CD4-positive, alpha-beta T cell treated with Interferon gamma for 1 hour (primary cell): ENCODE measurements around the gene FRMPD4.

ENCODE experiments used
- DNase-seq: peaks from one replicate; pipeline ENCODE4 v3.0.0-alpha.2; 2020

FRMPD4 gene

GRCh38 chrX:12374286-12374685 is 236.0 kb downstream of the FRMPD4 start:
- DNase-seq = no peak

- DNase-seq = no peak
Measured at GRCh38 chrX:12378253-12378652, 240.0 kb downstream of the FRMPD4 start.

DNA sequence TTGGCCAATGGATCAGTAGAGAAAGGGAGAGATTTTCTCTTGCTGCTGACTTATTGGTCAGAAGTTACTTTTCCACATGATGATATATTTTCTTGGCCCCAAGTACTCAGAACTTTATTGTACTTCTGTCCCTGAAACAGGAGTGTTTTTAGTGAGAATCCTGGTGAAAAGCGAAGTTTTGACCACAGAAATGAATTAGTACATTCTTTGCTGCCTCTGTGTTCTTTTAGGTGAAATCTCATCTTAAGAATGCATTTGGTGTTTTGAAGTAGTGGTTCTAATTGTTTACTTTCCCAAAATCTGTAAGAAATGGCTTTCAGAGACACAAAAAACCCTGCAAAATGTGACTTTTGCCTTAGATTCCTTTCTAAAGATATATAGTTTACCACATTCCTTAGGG is 240.4 kb downstream of the FRMPD4 start:
- DNase-seq = no peak

DNA sequence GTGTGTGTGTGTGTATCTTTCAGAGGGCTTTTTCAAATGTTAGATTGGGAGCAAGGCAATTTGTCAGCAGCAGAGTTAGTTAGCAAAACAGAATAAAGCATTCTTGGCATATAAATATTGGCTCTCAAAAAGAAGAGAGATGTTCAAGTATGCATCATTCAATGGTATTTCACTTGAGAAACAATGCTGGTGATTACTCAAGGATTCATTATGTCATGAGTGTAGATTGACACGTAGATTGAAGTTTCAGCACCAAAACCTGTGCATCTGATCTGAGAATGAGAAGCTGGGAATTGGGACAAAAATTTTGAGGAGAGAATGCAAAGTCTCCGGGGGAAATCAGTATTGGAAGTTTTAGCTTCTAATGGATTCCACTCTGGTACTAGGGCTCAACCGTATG is 241.4 kb downstream of the FRMPD4 start:
- no peak for DNase-seq

GRCh38 chrX:12383196-12383595 is 244.9 kb downstream of the FRMPD4 start:
- DNase-seq = no peak

DNA sequence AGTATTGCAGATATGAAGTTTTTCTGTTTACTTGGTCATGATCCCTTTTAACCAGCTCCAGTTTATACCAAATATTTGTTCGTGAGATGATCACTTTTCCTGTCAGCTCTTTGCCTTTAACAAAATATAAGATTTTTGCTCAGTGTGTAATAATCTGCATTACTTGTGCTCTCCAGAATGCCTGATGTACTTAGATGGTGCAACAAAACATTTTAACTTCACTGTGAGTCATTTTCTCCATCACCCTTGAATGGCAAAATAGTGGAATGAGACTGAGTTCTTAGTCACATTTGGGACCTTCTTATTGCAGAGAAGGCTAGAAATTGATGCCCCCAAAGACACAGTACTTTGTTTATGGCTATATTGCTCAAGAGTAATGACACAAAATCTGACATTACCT is 252.0 kb downstream of the FRMPD4 start:
- DNase-seq = no peak

DNA sequence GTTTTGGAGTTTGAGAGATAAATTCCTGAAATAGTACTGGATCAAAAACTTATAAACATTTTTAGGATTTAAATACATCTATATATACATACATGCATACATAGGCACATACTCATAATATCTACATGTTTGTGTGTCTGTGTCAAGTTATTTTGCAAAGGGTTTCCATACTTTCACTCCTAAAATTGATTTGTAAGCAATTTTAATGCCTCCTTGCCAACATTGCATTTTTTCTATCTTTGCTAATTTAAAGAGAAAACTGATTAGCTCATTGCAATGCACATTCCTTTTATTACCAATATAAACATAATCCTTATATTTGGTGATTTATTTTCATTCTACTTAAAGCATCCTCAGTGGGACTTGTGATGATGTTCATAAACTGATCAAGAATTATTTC is 258.3 kb downstream of the FRMPD4 start:
- no peak for DNase-seq

DNA sequence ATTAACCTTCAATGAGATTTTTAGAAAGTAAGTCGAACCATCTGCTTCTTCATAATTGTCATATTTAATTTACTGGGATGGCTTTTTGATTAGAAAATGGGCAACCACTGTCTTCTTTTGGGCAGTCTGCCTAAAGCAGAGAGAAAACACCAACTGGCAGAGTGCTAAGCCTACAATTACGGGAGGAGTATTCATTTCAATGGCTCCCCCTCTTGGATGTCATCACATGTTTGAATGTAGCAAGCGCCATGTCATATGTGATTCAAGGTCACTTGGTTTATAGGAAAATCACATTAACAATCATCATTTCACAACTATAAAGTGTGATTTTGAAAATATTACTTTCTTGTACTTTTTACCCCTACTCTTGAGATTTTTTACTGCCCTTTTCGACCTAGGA is 261.9 kb downstream of the FRMPD4 start:
- no peak for DNase-seq

- DNase-seq = no peak
Measured at GRCh38 chrX:12401252-12401651, 263.0 kb downstream of the FRMPD4 start.

- no peak for DNase-seq
Measured at GRCh38 chrX:12403474-12404082, 265.3 kb downstream of the FRMPD4 start.

DNA sequence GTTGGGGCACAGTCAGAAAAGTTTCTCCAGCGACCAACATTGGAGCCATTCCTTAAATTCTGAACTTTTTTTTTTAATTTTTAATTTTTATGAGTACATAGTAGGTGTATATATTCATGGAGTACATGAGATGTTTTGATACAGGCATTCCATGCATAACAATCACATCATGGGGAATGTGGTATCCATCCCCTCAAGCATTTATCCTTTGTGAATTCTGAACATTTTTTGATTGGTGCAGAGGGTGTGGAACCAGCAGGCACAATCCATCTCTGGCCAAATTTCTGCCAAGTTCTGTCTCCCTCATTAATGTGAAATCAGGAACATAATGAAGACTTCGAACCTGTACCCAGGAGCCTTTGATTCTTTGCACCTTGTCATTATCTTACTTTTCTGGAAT is 267.0 kb downstream of the FRMPD4 start:
- no peak for DNase-seq

- DNase-seq = no peak
Measured at GRCh38 chrX:12410523-12410922, 272.2 kb downstream of the FRMPD4 start.

- no peak for DNase-seq
Measured at GRCh38 chrX:12411831-12412230, 273.6 kb downstream of the FRMPD4 start.

GRCh38 chrX:12412561-12412960 is 274.3 kb downstream of the FRMPD4 start:
- no peak for DNase-seq

DNA sequence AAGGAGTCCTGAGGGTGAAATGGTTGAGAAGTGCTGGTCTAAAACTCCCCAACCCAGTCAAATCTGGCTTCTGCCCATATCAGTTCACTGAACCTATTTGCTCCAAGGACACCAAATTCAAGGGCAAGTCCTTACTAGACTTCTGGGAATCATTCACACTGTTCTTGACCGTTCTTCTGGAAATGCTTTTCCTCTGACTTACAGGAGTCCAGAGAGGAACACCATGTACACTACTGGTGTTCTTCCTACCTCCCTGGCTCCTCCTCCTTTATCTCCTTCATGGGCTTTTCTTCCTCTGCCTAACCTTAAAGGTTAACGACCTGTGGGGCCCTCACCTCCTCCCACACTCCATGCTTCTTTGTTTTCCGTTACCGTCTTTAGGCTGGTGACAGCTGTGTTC is 281.3 kb downstream of the FRMPD4 start:
- no peak for DNase-seq

GRCh38 chrX:12421918-12422317 is 283.6 kb downstream of the FRMPD4 start:
- DNase-seq = no peak

GRCh38 chrX:12423346-12423745 is 285.1 kb downstream of the FRMPD4 start:
- no peak for DNase-seq

DNA sequence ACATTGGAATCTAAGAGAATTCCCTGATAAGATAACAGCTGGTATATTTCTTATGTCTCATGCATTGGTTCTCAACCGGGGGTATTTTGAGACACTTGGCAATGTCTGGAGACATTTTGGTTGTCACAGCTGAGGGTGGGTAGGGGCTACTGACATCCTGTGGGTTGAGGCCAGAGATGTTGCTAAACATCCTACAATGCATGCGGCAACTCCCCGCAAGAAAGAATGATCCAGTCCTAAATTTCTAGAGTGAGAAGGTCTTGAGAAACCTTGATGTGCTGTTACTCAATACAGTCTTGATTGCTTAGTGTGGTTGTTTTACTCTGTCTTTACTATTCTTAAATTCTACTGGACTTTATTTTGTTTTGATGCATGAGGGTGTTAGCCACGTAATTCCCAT is 287.2 kb downstream of the FRMPD4 start:
- DNase-seq = no peak

GRCh38 chrX:12426420-12426819 is 288.1 kb downstream of the FRMPD4 start:
- DNase-seq = no peak

GRCh38 chrX:12434493-12434892 is 296.2 kb downstream of the FRMPD4 start:
- no peak for DNase-seq

DNA sequence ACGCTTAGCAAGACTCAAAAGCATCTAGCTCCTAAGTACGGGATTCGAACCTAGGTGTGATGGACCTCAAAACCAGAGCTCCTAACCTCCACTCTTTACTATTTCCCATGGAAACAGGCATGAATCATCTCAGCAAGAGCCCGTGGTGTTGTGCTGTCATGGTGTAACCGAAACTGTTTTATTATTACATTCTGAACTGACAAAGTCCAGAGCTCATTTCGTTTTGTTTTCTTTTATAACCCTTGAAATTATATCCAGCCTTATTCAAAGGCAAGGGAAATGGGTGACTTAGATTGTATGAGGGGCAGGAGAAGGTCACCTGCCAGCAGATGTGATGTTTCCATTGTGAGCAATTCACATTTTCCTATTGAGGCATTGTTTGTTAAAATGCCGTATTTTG is 301.1 kb downstream of the FRMPD4 start:
- DNase-seq = no peak

GRCh38 chrX:12440246-12440645 is 302.0 kb downstream of the FRMPD4 start:
- DNase-seq = no peak

DNA sequence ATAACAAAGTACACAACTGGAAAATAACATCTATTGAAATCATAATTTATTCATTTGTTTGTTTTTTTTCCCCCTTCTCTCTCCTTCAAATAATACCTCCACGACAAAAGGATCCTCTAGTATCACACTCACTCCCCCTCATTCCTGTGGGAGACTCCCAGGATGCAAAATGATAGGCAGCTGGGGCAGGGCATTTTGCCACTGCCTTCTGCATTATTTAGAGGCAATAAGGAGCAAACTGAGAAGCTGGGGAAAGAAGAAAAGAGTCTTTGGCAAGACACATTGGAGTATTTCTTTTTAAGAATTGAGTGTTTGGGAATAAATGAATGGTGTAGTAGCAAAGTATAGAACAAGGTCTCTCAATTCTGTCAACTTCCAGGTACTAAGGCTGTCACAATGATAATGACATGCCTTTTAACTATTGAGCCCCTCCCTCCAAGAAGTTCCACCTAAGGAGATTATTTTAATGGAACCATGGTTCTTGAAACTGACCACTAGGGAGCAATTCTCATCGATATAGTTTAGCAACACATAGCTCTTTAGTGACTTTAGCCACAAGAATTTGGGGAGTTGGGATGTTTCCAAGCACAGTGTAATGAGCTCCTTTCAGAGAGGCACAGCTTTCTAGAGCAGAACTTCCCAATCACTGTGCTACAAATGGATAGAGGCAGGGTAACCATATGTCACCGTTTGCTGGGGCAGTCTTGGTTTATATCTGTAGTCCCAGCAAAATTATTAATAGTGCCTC is 303.3 kb downstream of the FRMPD4 start:
- no peak for DNase-seq

DNA sequence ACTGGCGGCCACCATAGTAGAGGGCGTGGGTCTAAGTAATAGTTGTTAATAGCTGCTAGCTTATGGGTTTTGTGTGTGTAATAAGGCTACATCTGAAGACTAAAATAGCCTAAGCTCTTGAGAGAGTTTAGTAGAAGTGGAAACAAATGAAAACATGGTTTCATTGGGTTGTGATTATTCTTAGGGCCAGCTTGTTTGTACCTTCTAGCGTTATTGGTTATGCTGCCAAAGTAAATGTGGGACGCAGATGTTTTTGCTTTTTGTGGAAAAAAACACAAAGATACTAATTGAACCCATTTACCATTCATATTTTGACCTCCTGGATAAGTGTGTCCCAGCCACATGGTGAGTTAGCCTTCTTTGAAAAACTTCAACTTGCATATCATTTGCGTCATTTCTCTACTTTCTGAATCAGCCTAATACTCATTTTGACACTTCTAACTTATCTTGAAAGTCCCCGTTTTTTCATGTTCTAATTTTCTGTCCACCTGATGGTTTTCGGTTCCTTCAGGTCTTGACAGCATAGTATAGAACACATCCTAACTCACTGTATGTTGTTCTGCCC is 305.3 kb downstream of the FRMPD4 start:
- no peak for DNase-seq
